Stimulated activated CD8-positive, alpha-beta memory T cell treated with anti-CD3 and anti-CD28 coated beads, Interleukin-15, amount 100 ng/mL, for 48 hours (primary cell): ENCODE data around the gene XPA.

Experiments
- DNase-seq, 2 donors: peaks; one replicate each; pipeline ENCODE4 v3.0.0-alpha.2; 2020; ENCODE audit warnings: low read depth in 2 of 2

Gene XPA

GRCh38 chr9:97658707-97659106, 38.4 kb downstream of the XPA start:
- DNase-seq: no peak

GRCh38 chr9:97651646-97652045, 45.5 kb downstream of the XPA start:
- DNase-seq: no peak

GRCh38 chr9:97647996-97648395, 49.1 kb downstream of the XPA start:
- no peak for DNase-seq

GRCh38 chr9:97645720-97646119, 51.4 kb downstream of the XPA start:
- DNase-seq: no peak

- DNase-seq: no peak
Measured at GRCh38 chr9:97640325-97640724, 56.8 kb downstream of the XPA start.

- DNase-seq: no peak
Measured at GRCh38 chr9:97638666-97639065, 58.5 kb downstream of the XPA start.

GRCh38 chr9:97636903-97637302, 60.2 kb downstream of the XPA start:
- DNase-seq: no peak

- no peak for DNase-seq
Measured at GRCh38 chr9:97635026-97635425, 62.1 kb downstream of the XPA start.

- DNase-seq: no peak
Measured at GRCh38 chr9:97633859-97634490, 63.2 kb downstream of the XPA start.

GRCh38 chr9:97632985-97633858, 63.9 kb downstream of the XPA start, which contains the start of the genes NCBP1 and TSTD2:
TSS of gene NCBP1 (plus strand) at chr9:97633821. CDS start at chr9:97633882, 61 bp downstream.
TSS of gene TSTD2 (minus strand) at chr9:97633368. CDS start at chr9:97627562, 5,806 bp downstream.
- peak; percentile 95 to 96 for DNase-seq

GRCh38 chr9:97632248-97632984, 64.7 kb downstream of the XPA start:
- DNase-seq: peak in 1 of 2 donors; percentile 0

- DNase-seq: no peak
Measured at GRCh38 chr9:97630591-97630990, 66.5 kb downstream of the XPA start.

GRCh38 chr9:97629156-97629555, 68.0 kb downstream of the XPA start:
- DNase-seq: no peak

GRCh38 chr9:97628668-97629067, 68.5 kb downstream of the XPA start:
- no peak for DNase-seq

- DNase-seq: no peak
Measured at GRCh38 chr9:97627624-97628023, 69.5 kb downstream of the XPA start.

- DNase-seq: no peak
Measured at GRCh38 chr9:97625620-97626019, 71.5 kb downstream of the XPA start.
